Sigmoid colon (tissue), 4 donors: ENCODE measurements around the gene ATG4C.

ENCODE experiments used
- POLR2A ChIP-seq, 2 donors: fragments of 450-650 bp; IDR thresholded peaks; one replicate each; pipeline ENCODE4 v1.6.1; 2016; ENCODE audit warnings: antibody characterized with exemption in 2 of 2, mild to moderate bottlenecking in 2 of 2, moderate library complexity in 2 of 2
- POLR2AphosphoS5 ChIP-seq, 4 donors: sonication (generic); formaldehyde crosslinking; IDR thresholded peaks; one replicate each; pipeline ENCODE4 v1.6.1; 2017; ENCODE audit warnings: antibody characterized with exemption in 4 of 4
- TF ChIP-seq, protein P1 (sequence below), 4 experiments: fragments of 450-650 bp in 3 of 4; fragments of 200-600 bp in 1 of 4; IDR thresholded peaks; one replicate each; pipeline ENCODE4 v1.5.1; 2016 to 2019; ENCODE audit warnings: antibody characterized with exemption in 4 of 4, mild to moderate bottlenecking in 3 of 4, moderate library complexity in 2 of 4

DNA sequence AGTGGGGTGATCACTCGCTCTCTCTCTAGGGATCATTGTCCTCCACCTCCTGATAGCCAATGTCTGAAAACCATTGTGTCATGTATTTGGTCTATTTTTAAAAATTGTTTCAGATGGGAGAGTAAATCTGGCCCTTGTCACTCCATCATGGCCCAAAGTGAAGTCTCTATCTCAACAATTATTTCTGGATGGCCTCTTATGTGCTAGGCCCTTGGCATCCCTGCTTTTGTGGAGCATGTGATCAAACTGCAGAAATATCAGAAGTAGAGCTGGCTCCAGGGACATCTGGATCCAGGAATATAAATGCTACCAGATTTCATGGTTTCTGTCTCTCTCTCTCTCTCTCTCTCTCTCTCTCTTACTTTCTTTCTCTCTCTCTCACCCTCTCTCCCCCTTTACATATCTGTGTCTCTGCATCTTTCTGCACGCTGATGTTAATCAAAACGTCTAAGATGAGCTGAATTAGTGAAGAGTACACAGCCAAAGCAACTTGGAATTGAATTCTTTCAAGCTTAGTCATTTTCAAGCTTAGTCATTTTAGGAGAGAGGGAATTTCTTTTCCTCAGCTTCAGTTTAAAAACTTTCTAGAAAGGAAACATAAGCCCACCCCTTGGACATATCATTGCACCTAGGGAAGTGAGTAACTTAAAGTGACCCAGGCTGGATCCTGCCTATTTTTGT lies 48.3 kb upstream of the ATG4C start:
- TF ChIP-seq POLR2A (IDR thresholded peaks at IDR 0.05) (no peak), POLR2AphosphoS5 (IDR thresholded peaks at IDR 0.05) (no peak)
- TF ChIP-seq, protein P1, sequence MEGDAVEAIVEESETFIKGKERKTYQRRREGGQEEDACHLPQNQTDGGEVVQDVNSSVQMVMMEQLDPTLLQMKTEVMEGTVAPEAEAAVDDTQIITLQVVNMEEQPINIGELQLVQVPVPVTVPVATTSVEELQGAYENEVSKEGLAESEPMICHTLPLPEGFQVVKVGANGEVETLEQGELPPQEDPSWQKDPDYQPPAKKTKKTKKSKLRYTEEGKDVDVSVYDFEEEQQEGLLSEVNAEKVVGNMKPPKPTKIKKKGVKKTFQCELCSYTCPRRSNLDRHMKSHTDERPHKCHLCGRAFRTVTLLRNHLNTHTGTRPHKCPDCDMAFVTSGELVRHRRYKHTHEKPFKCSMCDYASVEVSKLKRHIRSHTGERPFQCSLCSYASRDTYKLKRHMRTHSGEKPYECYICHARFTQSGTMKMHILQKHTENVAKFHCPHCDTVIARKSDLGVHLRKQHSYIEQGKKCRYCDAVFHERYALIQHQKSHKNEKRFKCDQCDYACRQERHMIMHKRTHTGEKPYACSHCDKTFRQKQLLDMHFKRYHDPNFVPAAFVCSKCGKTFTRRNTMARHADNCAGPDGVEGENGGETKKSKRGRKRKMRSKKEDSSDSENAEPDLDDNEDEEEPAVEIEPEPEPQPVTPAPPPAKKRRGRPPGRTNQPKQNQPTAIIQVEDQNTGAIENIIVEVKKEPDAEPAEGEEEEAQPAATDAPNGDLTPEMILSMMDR (IDR thresholded peaks at IDR 0.05): no peak
